ENCODE data around the gene MYRIP. TPM values are rescaled to one million over a fixed set of nuclear protein-coding genes. Genes with fewer than 3 reads are reported as not detected.

Gene MYRIP
- total RNA-seq, 1 donor = not detected

- DNase-seq (ENCODE audit: low read depth) = no peak
- TF ChIP-seq, protein P1, sequence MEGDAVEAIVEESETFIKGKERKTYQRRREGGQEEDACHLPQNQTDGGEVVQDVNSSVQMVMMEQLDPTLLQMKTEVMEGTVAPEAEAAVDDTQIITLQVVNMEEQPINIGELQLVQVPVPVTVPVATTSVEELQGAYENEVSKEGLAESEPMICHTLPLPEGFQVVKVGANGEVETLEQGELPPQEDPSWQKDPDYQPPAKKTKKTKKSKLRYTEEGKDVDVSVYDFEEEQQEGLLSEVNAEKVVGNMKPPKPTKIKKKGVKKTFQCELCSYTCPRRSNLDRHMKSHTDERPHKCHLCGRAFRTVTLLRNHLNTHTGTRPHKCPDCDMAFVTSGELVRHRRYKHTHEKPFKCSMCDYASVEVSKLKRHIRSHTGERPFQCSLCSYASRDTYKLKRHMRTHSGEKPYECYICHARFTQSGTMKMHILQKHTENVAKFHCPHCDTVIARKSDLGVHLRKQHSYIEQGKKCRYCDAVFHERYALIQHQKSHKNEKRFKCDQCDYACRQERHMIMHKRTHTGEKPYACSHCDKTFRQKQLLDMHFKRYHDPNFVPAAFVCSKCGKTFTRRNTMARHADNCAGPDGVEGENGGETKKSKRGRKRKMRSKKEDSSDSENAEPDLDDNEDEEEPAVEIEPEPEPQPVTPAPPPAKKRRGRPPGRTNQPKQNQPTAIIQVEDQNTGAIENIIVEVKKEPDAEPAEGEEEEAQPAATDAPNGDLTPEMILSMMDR (IDR thresholded peaks at IDR 0.05; ENCODE audit: insufficient read depth, low read depth, low read length) = no peak
- no peak overlapping the region for H3K4me3 ChIP-seq (ENCODE audit: low read depth, low read length)
Measured at GRCh38 chr3:40291471-40291870, 482.1 kb downstream of the MYRIP start.

DNA sequence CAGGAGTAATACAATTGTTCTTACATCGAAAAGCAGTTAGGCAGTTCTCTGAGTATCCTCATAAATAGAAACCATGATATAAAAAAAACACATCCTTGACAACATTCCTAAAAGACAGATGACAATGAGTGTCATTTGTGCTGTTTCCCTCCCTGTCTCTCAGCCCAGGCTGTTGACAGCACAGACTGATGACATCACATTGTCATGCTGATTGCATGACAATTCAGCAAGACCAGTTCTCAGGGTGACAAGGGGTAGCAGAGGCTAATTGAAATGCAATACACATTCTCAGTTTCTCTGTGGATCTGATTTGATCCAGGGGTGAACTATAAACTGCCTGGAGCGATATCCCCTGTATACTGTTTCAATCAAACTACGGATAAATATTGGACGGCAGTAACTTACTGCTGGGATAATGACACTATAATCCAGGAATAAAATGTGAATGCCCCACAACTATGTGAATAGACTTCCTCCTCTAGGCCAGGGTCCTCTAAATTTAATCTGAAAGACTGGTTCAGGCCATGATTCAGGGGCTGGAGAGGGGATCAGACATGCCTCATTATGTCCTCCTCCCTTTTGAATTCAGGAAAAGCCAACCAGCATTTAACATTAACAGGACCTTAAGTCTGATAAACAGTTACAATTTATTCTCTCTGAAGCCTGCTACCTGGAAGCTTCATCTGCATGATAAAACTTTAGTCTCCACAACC, 483.4 kb downstream of the MYRIP start:
- TF ChIP-seq, protein P1 (IDR thresholded peaks at IDR 0.05; ENCODE audit: insufficient read depth, low read depth, low read length) = no peak
- H3K4me3 ChIP-seq (ENCODE audit: low read depth, low read length) = no peak overlapping the region
- DNase-seq (ENCODE audit: low read depth) = no peak

GRCh38 chr3:40294434-40294833, 485.0 kb downstream of the MYRIP start:
- H3K4me3 ChIP-seq (ENCODE audit: low read depth, low read length) = no peak overlapping the region
- no peak for DNase-seq (ENCODE audit: low read depth)
- TF ChIP-seq, protein P1 (IDR thresholded peaks at IDR 0.05; ENCODE audit: insufficient read depth, low read depth, low read length) = no peak

- no peak overlapping the region for H3K4me3 ChIP-seq (ENCODE audit: low read depth, low read length)
- TF ChIP-seq, protein P1 (IDR thresholded peaks at IDR 0.05; ENCODE audit: insufficient read depth, low read depth, low read length) = no peak
- DNase-seq (ENCODE audit: low read depth) = no peak
Measured at GRCh38 chr3:40298075-40298474, 488.7 kb downstream of the MYRIP start.

DNA sequence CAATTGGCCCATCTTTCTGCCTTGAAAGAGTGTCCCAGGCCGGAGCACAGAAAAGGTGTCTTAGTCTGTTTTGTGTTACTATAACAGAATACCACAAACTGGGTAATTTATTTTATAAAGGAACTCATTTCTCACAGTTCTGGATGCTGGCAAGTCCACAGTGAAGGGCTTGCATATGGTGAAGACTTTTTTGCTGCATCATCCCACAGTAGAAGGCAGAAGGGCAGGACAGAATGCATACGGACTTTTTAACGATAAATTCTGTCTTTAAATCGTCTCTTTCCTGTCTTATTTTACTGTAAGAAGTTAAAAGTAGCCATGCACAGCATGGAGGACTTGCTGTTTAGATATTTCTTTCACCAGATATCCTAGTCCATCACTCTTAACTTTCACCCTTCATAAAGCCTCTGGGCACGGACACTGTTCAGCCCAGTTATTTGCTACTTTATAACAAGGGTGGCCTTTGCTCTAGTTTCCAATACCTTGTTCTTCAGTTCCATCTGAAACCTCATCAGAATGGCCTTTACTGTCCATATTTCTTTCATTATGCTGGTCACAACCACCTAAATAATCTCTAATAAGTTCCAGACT, 489.8 kb downstream of the MYRIP start:
- H3K4me3 ChIP-seq (ENCODE audit: low read depth, low read length) = no peak overlapping the region
- TF ChIP-seq, protein P1 (IDR thresholded peaks at IDR 0.05; ENCODE audit: insufficient read depth, low read depth, low read length) = no peak
- no peak for DNase-seq (ENCODE audit: low read depth)

- peak; percentile 90 for DNase-seq (ENCODE audit: low read depth)
- H3K4me3 ChIP-seq (ENCODE audit: low read depth, low read length) = no peak overlapping the region
- TF ChIP-seq, protein P1 (IDR thresholded peaks at IDR 0.05; ENCODE audit: insufficient read depth, low read depth, low read length) = no peak
Measured at GRCh38 chr3:40299721-40300335, 490.4 kb downstream of the MYRIP start.

All from fibroblast of villous mesenchyme (primary cell).